ENCODE measurements around the gene GCSAM. TPM values are rescaled to one million over a fixed set of nuclear protein-coding genes. Genes with fewer than 3 reads are reported as not detected.

GCSAM gene
- total RNA-seq, 1 experiment from 2014 or later, result not detected

DNA sequence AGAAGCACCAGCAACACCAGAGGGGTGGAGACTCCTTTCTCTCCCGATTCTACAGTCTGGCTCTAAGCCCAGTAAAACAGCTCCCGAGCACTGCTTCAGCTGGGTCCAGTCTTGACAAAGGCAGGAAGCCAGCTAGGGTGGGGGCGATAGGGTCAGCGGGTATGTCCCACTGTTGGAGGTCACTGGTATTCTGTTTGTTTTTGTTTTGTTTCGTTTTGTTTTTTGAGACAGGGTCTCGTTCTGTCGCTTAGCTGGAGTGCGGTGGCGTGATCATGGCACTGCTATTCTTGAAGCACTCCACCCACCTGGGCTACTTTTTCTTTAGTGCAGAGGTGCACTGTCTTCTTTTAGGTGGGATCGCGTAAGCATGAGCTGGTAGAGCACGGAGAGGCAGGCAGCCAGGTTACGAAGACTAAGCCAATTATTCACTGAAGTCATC lies 16.3 kb downstream of the GCSAM start:
- Histone ChIP-seq H3K4me3 (ENCODE audit: low read depth, low read length) (no peak overlapping the region), H3K4me1 (peaks cover 3% of the 10 kb centered on the region; the same call in 1 of the 2 replicates), H3K27me3 (replicated peaks; ENCODE audit: control insufficient read depth, insufficient read depth, low read length) (no peaks in the 10 kb centered on the region), H3K9me3 (no peaks in the 10 kb centered on the region), H3K36me3 (ENCODE audit: control insufficient read depth, insufficient read depth, low read length) (peaks cover 7% of the 10 kb centered on the region)
- H3K4me1 Mint-ChIP-seq (ENCODE audit: low read depth, unreplicated experiment), result peaks cover 7% of the 10 kb centered on the region
- H3K36me3 Mint-ChIP-seq (ENCODE audit: insufficient read depth, unreplicated experiment), result peaks cover 88% of the 10 kb centered on the region
- ChIA-PET CTCF (interaction anchor here (0.6 kb wide), 1 partner anchor 18 kb away, joined by 3 read pairs; no protein-coding TSS in a partner anchor), POLR2A (no interaction called here)
- DNase-seq, result no peak
- no peaks in the 10 kb centered on the region for H3K27me3 Mint-ChIP-seq (ENCODE audit: insufficient read depth, unreplicated experiment)
- no peak overlapping the region for H3K27ac Mint-ChIP-seq (ENCODE audit: unreplicated experiment)
- TF ChIP-seq, protein P1, sequence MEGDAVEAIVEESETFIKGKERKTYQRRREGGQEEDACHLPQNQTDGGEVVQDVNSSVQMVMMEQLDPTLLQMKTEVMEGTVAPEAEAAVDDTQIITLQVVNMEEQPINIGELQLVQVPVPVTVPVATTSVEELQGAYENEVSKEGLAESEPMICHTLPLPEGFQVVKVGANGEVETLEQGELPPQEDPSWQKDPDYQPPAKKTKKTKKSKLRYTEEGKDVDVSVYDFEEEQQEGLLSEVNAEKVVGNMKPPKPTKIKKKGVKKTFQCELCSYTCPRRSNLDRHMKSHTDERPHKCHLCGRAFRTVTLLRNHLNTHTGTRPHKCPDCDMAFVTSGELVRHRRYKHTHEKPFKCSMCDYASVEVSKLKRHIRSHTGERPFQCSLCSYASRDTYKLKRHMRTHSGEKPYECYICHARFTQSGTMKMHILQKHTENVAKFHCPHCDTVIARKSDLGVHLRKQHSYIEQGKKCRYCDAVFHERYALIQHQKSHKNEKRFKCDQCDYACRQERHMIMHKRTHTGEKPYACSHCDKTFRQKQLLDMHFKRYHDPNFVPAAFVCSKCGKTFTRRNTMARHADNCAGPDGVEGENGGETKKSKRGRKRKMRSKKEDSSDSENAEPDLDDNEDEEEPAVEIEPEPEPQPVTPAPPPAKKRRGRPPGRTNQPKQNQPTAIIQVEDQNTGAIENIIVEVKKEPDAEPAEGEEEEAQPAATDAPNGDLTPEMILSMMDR (IDR thresholded peaks at IDR 0.05; ENCODE audit: insufficient read depth in 1 of 2, low read depth in 1 of 2, low read length in 1 of 2, severe bottlenecking in 1 of 2, unreplicated experiment in 1 of 2), result no peak
- H3K9me3 Mint-ChIP-seq (ENCODE audit: unreplicated experiment), result no peaks in the 10 kb centered on the region
- intact Hi-C loops (cut with micrococcal nuclease; ENCODE audit: unreplicated experiment), result no loop called here
- BruUV-seq (replicated peaks), result no TSS peak
- H3K4me3 Mint-ChIP-seq (ENCODE audit: unreplicated experiment), result no peak overlapping the region

DNA sequence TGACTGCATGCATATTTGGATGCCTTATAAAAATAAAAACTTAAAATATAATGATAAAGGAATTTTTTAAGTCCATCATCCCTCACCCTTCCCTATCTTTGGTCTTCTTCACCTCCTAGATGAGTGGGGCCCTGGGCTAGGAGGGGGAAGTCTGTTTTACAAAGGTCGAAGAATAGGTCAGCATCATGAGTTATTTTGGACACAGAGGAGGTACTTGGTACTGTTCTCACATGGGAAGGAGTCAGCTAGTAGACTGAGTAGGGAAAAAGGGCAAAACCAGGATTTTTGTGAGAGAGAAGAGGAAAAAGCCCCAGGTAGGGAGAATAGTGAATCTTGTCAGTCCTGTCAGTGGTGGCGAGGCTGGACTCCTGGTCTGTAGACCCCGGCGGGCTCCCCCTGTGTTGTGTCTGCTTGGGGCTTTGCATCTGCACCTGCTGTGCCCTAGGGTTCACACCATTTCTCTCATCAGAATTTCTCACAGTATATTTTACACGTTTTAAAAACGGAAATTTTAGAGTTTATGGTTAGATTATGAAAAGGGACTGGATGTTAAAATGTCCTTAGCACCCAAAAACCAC lies 17.2 kb downstream of the GCSAM start:
- H3K36me3 ChIP-seq (ENCODE audit: control insufficient read depth, insufficient read depth, low read length), result peaks cover 7% of the 10 kb centered on the region
- H3K4me3 ChIP-seq (ENCODE audit: low read depth, low read length), result no peak overlapping the region
- H3K4me1 Mint-ChIP-seq (ENCODE audit: low read depth, unreplicated experiment), result peaks cover 7% of the 10 kb centered on the region
- ChIA-PET CTCF (interaction anchor here (0.6 to 1.2 kb wide), 2 partner anchors 13 to 17 kb away, joined by 3 read pairs; no protein-coding TSS in a partner anchor), POLR2A (no interaction called here)
- no peaks in the 10 kb centered on the region for H3K9me3 ChIP-seq
- H3K9me3 Mint-ChIP-seq (ENCODE audit: unreplicated experiment), result no peaks in the 10 kb centered on the region
- H3K4me3 Mint-ChIP-seq (ENCODE audit: unreplicated experiment), result no peak overlapping the region
- no TSS peak for BruUV-seq (replicated peaks)
- peaks cover 97% of the 10 kb centered on the region for H3K36me3 Mint-ChIP-seq (ENCODE audit: insufficient read depth, unreplicated experiment)
- intact Hi-C loops (cut with micrococcal nuclease; ENCODE audit: unreplicated experiment), result no loop called here
- no peaks in the 10 kb centered on the region for H3K4me1 ChIP-seq
- no peak overlapping the region for H3K27ac Mint-ChIP-seq (ENCODE audit: unreplicated experiment)
- H3K27me3 Mint-ChIP-seq (ENCODE audit: insufficient read depth, unreplicated experiment), result no peaks in the 10 kb centered on the region
- TF ChIP-seq, protein P1 (IDR thresholded peaks at IDR 0.05; ENCODE audit: insufficient read depth in 1 of 2, low read depth in 1 of 2, low read length in 1 of 2, severe bottlenecking in 1 of 2, unreplicated experiment in 1 of 2), result no peak
- H3K27me3 ChIP-seq (replicated peaks; ENCODE audit: control insufficient read depth, insufficient read depth, low read length), result no peaks in the 10 kb centered on the region
- DNase-seq, result no peak

DNA sequence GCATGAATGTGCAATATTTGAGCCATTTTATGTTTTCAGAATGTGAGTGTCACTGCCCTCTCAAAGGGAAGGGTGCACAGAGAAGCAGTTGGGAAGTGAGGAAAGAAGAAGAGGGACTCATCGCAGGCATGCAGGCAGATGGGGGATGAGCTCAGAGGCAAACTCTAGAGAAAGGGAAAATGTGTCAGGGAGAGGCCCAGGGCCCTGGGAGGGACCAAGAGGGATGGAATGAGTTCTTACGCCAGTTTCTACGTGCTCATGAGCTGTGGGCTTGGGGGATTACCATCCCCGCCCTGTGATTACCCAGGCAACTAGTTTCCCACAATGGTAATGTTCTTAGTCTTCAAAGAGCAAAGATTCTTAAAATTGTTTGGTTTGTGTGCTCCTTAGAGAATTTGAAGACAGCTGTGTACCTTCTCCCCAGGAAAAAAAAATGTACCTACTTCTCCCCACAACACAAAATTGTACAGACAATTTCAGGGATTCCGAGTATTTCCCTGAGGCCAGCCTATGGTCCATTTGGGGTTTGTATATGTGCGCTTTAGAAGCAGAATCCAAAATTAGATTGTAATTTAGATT lies 17.8 kb downstream of the GCSAM start:
- POLR2A ChIA-PET, result no interaction called here
- Mint-ChIP-seq H3K27me3 (ENCODE audit: insufficient read depth, unreplicated experiment) (no peaks in the 10 kb centered on the region), H3K4me3 (ENCODE audit: unreplicated experiment) (no peak overlapping the region), H3K27ac (ENCODE audit: unreplicated experiment) (peak overlapping the region; percentile 22), H3K36me3 (ENCODE audit: insufficient read depth, unreplicated experiment) (peaks cover 98% of the 10 kb centered on the region), H3K9me3 (ENCODE audit: unreplicated experiment) (no peaks in the 10 kb centered on the region), H3K4me1 (ENCODE audit: low read depth, unreplicated experiment) (peaks cover 7% of the 10 kb centered on the region)
- BruUV-seq (replicated peaks), result no TSS peak
- CTCF ChIA-PET, result interaction anchor here (1.2 kb wide), 1 partner anchor 12 kb away, joined by 3 read pairs; no protein-coding TSS in a partner anchor
- H3K4me3 ChIP-seq (ENCODE audit: low read depth, low read length), result no peak overlapping the region
- H3K27me3 ChIP-seq (replicated peaks; ENCODE audit: control insufficient read depth, insufficient read depth, low read length), result no peaks in the 10 kb centered on the region
- H3K36me3 ChIP-seq (ENCODE audit: control insufficient read depth, insufficient read depth, low read length), result peaks cover 7% of the 10 kb centered on the region
- intact Hi-C loops (cut with micrococcal nuclease; ENCODE audit: unreplicated experiment), result no loop called here
- H3K4me1 ChIP-seq, result no peaks in the 10 kb centered on the region
- H3K9me3 ChIP-seq, result no peaks in the 10 kb centered on the region
- TF ChIP-seq, protein P1 (IDR thresholded peaks at IDR 0.05; ENCODE audit: insufficient read depth in 1 of 2, low read depth in 1 of 2, low read length in 1 of 2, severe bottlenecking in 1 of 2, unreplicated experiment in 1 of 2), result no peak
- no peak for DNase-seq

Measured in Caco-2 (cell line).